ENCODE measurements around the gene CAD. TPM values are rescaled to one million over a fixed set of nuclear protein-coding genes. Genes with fewer than 3 reads are reported as not detected.

Gene CAD
- total RNA-seq, 1 donor from 2014 or later = 25.0 TPM

DNA sequence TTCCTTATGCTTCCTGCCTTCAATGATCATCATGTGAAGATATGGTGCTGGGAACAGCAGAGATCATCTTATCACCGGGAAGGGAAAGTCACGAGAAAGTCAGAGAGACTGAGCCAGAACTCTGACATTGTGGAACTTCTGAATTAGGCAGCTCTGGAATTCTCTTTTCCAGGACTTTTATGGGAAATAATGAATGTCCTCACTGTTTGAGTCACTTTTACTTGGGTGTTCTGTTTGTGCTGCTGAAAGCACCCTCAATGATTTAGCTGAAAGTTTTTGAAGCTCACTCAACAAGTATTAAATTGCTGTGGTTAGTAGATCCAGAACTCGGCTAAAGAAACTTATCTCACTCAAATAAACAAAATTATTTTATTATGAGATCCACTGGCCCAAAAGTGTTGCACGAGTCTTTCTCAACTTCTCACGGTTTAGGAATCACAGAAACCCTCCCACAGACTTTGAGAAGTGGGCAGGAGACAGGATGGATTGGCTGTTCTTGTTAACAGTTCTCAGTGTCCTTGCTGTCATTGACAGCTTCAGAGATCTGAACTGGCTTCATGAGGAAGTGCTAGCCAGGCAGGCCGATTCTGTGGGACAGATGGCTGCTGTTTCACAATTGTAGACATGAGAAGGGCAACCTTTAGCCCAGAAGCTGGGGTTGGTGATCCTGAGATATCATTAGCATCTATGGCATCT is 31.7 kb upstream of the CAD start:
- DNase-seq (ENCODE audit: extremely low spot score in 2 of 2) = peak in 1 of 2 donors; percentile 94
- peak; percentile 36 to 72 for TF ChIP-seq POLR2AphosphoS5 (IDR thresholded peaks at IDR 0.05; ENCODE audit: insufficient read depth in 1 of 2, low read depth in 1 of 2)
- no peak for TF ChIP-seq POLR2A (IDR thresholded peaks at IDR 0.05)
- TF ChIP-seq, protein P1, sequence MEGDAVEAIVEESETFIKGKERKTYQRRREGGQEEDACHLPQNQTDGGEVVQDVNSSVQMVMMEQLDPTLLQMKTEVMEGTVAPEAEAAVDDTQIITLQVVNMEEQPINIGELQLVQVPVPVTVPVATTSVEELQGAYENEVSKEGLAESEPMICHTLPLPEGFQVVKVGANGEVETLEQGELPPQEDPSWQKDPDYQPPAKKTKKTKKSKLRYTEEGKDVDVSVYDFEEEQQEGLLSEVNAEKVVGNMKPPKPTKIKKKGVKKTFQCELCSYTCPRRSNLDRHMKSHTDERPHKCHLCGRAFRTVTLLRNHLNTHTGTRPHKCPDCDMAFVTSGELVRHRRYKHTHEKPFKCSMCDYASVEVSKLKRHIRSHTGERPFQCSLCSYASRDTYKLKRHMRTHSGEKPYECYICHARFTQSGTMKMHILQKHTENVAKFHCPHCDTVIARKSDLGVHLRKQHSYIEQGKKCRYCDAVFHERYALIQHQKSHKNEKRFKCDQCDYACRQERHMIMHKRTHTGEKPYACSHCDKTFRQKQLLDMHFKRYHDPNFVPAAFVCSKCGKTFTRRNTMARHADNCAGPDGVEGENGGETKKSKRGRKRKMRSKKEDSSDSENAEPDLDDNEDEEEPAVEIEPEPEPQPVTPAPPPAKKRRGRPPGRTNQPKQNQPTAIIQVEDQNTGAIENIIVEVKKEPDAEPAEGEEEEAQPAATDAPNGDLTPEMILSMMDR (IDR thresholded peaks at IDR 0.05) = no peak
- intact Hi-C loops (cut with DNase I) = loop anchor here (5.0 kb wide), 1 partner anchor 53 kb away; the partner anchor contains the start of gene PREB

DNA sequence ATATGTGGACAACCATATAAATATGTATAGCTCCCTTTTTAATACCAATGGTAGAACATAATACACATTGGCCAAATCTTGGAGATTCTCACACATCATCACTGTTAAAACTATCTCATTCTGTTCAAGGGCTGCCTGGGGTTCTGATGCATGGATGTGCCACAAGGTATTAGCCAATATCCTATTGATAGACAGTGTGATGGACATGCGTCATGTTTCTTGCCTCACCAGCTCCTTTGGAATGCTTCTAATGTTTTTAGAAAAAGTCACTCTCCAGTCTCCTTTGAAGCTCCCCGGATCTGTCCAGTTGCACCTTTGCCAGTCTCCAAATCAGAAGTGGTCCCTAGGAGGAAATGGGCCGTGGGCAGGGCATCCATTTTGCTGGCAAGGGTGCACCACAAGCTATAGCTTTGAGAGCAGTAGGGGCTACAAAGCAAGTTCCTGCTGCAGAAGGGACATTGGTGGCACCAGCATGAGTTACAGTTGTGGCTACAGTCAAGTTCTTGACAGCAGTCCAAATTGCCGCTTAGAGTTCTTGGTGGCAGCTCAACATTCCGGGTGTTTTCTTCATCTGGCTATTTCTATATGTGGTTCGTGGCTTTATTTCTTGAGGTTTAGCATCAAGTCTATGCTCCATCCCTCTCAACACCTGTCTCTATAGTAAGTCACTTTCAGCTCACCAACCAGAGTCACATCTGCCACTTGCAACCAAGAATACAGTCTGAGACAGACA is 30.4 kb upstream of the CAD start:
- Histone ChIP-seq H3K4me3 (no peak overlapping the region), H3K27me3 (no peaks in the 10 kb centered on the region), H3K27ac (peak overlapping the region; percentile 68), H3K9me3 (no peaks in the 10 kb centered on the region), H3K4me1 (peaks cover 6% of the 10 kb centered on the region), H3K36me3 (no peaks in the 10 kb centered on the region)
- TF ChIP-seq POLR2A (IDR thresholded peaks at IDR 0.05) = no peak
- intact Hi-C loops (cut with DNase I) = loop anchor here (5.0 kb wide), 1 partner anchor 54 kb away; the partner anchor contains the start of gene PREB
- no peak for DNase-seq (ENCODE audit: extremely low spot score in 2 of 2)

More for the DNA sequence above, 31.7 kb upstream of the CAD start:
- Histone ChIP-seq H3K36me3 (no peaks in the 10 kb centered on the region), H3K27me3 (no peaks in the 10 kb centered on the region), H3K4me1 (peaks cover 6% of the 10 kb centered on the region), H3K9me3 (no peaks in the 10 kb centered on the region), H3K4me3 (no peak overlapping the region), H3K27ac (peak overlapping the region; percentile 68)

DNA sequence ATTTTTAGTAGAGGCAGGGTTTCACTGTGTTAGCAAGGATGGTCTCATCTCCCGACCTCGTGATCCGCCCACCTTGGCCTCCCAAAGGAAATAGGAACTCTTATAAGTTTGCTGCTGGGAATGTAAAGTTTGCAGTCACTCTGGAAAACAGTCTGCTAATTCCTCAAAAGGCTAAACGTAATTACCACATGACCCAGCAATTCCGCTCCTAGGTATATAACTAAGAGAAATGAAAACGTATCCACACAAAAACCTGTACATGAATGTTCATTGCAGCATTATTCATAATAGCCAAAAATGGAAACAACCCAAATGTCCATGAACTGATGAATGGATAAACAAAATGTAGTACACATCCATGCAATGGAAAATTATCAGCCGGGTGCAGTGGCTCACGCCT is 27.2 kb upstream of the CAD start:
- TF ChIP-seq POLR2A (IDR thresholded peaks at IDR 0.05) = no peak
- TF ChIP-seq, protein P1 (IDR thresholded peaks at IDR 0.05) = no peak
- TF ChIP-seq POLR2AphosphoS5 (IDR thresholded peaks at IDR 0.05; ENCODE audit: insufficient read depth in 1 of 2, low read depth in 1 of 2) = no peak
- H3K9me3 ChIP-seq = no peaks in the 10 kb centered on the region
- DNase-seq (ENCODE audit: extremely low spot score in 2 of 2) = no peak
- no peaks in the 10 kb centered on the region for H3K36me3 ChIP-seq
- no peak overlapping the region for H3K27ac ChIP-seq
- intact Hi-C loops (cut with DNase I) = loop anchor here (5.0 kb wide), 2 partner anchors 58 to 88 kb away; partner anchors contain the start of gene PREB
- no peak overlapping the region for H3K4me3 ChIP-seq
- H3K4me1 ChIP-seq = peaks cover 6% of the 10 kb centered on the region
- H3K27me3 ChIP-seq = no peaks in the 10 kb centered on the region

DNA sequence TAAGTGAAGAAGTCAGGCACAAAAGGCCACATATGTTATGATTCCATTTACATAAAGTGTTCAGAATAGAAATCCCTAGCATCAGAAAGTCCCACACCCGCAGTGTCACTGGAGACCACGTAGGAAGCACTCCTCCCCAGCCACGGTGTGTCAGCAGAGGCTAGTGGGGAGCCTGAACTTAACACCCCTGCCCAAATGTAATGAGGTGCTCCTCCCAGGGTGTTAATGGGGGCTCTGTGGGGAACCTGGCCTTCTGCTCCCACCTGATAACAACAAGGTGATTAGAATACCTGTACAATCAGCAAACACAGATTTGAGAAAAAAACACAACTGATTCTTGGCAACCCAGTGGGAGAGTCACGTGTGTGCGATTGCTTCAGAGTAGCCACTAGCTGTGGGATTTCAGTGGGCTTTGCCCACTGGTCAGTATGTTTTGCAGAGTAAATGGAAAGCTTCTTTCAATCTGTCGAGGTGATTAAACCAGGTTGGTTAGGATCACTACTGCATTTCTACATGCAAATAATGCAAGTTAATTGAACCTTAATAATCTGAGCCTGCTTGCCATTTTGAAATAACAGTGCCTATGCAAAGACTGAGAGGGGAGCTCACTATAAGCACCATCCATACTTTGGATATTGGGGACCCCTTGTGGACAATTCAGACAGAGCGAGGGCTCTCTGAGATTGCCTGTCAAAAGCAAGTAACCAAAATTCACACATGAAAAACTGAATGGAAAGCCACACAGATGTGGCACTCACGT is 25.9 kb upstream of the CAD start:
- Histone ChIP-seq H3K36me3 (no peaks in the 10 kb centered on the region), H3K4me3 (no peak overlapping the region), H3K27ac (no peak overlapping the region), H3K4me1 (peaks cover 4% of the 10 kb centered on the region), H3K27me3 (no peaks in the 10 kb centered on the region), H3K9me3 (no peaks in the 10 kb centered on the region)
- intact Hi-C loops (cut with DNase I) = loop anchor here (5.0 kb wide), 1 partner anchor 89 kb away; no protein-coding TSS in a partner anchor
- TF ChIP-seq POLR2AphosphoS5 (IDR thresholded peaks at IDR 0.05; ENCODE audit: insufficient read depth in 1 of 2, low read depth in 1 of 2) = no peak
- TF ChIP-seq, protein P1 (IDR thresholded peaks at IDR 0.05) = peak; percentile 34 to 70 (median 38)
- DNase-seq (ENCODE audit: extremely low spot score in 2 of 2) = no peak
